Ishikawa (cell line): ENCODE results near the gene KRTAP5-5.

Experiments used
- CREB1 ChIP-seq: IDR thresholded peaks from 2 replicates; pipeline ENCODE4 v1.6.1; 2012; ENCODE audit warnings: low read depth
- EGR1 ChIP-seq: IDR thresholded peaks from 2 replicates; pipeline ENCODE4 v1.6.1; 2012
- EP300 ChIP-seq: IDR thresholded peaks from 2 replicates; pipeline ENCODE4 v1.6.1; 2012; ENCODE audit warnings: borderline replicate concordance
- FOXM1 ChIP-seq: IDR thresholded peaks from 2 replicates; pipeline ENCODE4 v1.6.1; 2012; ENCODE audit warnings: low read depth, borderline replicate concordance
- MAX ChIP-seq: IDR thresholded peaks from 2 replicates; pipeline ENCODE4 v1.6.1; 2012
- RAD21 ChIP-seq: IDR thresholded peaks from 2 replicates; pipeline ENCODE4 v1.6.1; 2012; ENCODE audit warnings: low read depth
- REST ChIP-seq: IDR thresholded peaks from 2 replicates; pipeline ENCODE4 v1.6.1; 2012; ENCODE audit warnings: low read depth, mild to moderate bottlenecking
- TAF1 ChIP-seq: IDR thresholded peaks from 2 replicates; pipeline ENCODE4 v1.6.1; 2012; ENCODE audit warnings: low read depth, mild to moderate bottlenecking
- YY1 ChIP-seq: IDR thresholded peaks from 2 replicates; pipeline ENCODE4 v1.6.1; 2012; ENCODE audit warnings: low read depth
- TF ChIP-seq, protein P1 (sequence below): IDR thresholded peaks from 2 replicates; pipeline ENCODE4 v1.6.1; 2012

DNA sequence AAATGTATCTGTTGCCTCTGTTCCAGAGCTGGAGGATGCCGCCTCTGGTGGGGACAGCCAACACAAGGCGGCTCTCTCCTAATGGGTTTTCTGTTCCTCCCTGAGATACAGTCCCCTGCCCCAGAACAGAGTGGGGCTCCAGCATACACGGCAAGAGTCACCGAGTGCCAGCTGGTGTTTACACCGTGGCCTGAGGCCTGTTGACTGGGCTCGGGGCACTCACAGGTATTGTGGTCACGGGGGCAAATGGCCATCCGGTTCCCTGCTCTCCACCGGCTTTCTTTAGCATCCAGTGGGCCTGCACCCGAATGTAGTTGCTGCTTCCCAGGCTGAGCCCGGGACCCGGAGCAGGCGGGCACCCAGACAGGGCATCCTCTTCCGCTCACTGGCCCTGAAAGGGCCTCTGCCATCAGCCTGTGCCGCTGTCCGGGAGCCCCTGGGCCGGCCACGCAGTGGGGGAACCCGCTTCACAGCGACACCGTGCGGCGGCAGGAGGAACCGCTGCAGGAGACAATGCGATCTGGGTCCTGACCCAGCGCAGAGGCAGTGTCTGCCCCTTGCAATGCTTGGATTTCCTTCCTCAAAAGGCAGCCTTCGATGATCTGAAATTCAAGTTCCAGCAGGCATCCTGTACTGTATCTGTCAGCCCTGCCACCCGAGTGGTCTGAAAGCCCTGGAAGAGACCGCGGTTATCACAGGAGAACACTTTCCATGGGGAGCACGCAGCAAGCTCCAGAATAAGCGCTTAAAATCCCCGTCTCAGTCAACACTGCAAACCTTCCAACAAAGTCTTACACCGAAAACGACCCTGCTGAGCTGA lies 859 bp upstream of the KRTAP5-5 start:
- TF ChIP-seq MAX (no peak), YY1 (no peak), TAF1 (no peak), CREB1 (no peak), EP300 (no peak), REST (no peak), EGR1 (no peak), RAD21 (peak; percentile 65), FOXM1 (no peak)
- TF ChIP-seq, protein P1, sequence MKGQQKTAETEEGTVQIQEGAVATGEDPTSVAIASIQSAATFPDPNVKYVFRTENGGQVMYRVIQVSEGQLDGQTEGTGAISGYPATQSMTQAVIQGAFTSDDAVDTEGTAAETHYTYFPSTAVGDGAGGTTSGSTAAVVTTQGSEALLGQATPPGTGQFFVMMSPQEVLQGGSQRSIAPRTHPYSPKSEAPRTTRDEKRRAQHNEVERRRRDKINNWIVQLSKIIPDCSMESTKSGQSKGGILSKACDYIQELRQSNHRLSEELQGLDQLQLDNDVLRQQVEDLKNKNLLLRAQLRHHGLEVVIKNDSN: no peak
